ENCODE measurements around the gene STRN4.
"Not testable (repeated sequence)": the region's sequence is repeated elsewhere in the genome, so short reads cannot be mapped to it uniquely, and the experiment has no call there.

STRN4 gene

DNA sequence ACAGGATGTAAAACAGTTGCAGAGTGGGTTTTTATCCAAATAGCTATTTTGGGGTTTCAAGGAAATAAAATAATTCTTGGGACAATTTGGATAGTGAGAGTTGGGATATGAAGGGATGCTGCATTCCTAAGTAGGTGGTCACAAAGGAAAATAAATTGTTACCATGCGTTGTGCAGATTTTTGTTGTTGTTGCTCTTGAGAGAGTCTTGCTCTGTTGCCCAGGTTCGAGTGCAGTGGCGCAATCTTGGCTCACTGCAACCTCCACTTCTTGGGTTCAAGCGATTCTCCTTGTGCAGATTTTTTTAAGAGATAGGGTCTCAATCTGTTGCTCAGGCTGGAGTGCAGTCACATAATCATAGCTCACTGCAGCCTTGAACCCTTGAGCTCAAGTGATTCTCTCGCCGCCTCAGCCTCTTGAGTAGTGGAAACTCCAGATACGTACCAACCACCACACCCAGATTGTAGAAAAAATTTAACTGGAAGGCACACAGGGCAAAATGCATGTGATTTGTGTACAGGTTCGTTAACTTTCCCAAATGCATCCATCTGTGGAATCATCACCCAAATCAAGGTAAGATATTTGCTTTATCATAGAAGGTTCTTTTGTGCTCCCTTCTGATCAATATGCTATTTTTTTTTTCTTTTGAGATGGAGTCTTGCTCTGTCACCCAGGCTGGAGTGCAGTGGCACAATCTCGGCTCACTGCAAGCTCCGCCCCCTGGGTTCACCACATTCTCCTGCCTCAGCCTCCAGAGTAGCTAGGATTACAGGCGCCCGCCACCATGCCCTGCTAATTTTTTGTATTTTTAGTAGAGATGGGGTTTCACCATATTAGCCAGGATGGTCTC, 26.1 kb upstream of the STRN4 start:
- no peak for DNase-seq (ENCODE audit: low read depth in 2 of 2)

DNA sequence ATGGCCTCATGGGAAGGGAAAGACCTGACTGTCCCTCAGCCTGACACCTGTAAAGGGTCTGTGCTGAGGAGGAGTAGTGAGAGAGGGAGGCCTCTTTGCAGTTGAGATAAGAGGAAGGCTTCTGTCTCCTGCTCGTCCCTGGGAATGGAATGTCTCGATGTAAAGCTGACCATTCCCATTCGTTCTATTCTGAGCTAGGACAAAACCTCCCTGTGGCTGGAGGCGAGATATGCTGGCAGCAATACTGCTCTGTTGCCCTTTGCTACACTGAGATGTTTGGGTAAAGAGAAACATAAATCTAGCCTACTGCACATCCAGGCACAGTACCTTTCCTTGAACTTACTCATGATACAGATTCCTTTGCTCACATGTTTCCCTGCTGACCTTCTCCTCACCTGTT, 22.5 kb upstream of the STRN4 start:
- not testable (repeated sequence) for DNase-seq (ENCODE audit: low read depth in 2 of 2)

DNA sequence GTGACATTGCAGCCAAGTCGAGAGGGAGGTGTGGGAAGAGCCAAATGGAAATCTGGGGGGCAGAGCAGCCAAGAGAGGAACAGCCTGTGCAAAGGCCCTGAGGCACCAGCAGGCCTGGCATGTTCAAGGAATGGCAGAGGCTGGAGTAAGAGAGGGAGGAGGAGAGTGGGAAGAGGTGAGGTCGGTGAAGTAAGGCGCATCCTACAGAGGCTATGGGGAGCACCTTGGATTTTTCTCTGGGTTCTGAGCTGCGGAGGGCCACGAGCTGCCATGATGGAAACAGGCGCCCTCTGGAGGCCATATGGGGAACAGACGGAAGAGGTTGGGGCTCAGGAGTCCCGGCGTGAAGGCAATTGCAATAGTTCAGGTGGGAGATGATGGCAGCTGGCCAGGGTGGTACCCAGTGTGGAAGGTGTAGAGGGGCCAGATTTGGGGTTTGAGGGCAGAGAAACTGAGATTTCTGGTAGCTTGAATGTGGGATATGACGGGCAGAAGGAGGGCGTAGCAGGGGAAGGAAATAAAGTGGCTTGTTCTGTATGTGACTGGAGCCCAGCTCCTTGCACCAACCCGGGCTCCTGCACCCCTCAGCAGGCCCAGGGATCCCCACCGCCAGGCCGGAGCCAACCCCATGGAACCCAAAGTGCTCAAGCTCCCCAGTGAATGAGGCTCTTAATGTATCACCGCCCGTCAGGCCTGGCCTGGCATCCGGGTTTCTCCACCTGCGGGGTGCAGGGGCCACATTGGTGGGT, 20.5 kb upstream of the STRN4 start:
- DNase-seq (ENCODE audit: low read depth in 2 of 2): peak in 1 of 2 donors; percentile 43

DNA sequence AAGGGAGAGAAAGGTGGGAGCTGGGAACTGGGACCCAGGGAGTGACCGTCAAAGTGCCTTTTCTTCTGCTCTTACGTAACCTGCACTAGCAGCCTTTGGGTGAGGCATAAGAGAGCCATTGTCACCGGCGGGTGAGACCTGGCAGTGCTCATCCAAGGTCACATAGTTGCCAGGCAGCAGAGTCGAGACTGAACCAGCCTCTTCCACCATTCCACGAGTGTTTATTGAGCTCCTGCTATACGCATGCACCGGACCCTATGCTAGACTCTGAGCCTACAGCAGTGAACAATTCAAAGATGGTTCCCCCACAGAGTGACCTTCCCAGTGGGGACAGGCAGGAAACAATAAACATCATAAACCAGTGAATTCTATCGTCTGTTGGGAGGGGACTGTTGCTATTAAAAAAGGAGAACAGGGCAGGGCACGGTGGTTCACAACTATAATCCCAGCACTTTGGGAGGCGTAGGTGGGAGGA, 18.6 kb upstream of the STRN4 start:
- no peak for DNase-seq (ENCODE audit: low read depth in 2 of 2)

DNA sequence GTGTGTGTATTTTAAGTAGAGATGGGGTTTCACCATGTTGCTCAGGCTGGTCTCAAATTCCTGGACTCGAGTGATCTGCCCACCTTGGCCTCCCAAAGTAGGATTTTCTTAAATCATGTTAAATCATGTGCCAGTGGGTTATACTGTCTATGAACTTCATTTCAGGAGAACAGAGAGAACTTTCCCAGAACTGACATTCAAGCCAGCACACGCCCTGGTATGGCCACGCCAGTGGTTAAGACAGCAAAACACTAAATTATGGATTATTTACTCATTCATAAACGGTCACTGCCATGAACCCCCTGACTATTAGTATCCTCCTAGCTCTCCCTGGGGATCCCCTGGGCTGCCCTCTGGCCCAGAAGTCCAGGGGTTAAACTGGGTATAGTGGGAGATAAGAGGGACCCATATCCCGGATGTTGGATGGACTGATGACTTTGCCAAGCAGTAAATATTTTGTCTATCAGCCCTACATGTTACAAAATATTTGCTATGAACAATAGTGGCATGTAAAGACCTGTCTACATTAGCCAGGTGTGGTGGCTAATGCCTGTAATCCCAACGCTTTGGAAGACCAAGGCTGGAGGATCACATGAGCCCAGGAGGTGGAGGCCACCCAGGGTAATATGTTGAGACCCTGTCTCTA, 16.1 kb upstream of the STRN4 start:
- DNase-seq (ENCODE audit: low read depth in 2 of 2): no peak

DNA sequence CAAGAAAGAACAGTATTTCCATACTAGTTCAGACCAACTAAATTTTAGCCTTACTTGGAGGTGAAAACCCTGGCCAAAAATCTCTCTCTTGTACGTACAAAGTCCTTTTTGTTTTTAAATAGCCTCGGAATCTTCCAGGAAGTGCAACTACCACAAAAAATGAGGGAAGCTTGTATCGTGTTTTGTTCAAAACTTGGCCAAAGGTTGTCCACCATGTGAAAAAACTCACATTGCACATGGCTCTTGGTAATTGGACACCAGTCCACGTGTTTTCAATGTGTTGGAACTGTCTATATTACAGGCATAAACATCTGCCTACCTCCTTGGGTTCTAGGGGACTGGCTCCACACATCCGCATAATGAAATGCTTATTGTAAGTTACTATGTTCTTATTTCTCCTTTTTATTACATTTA, 15.2 kb upstream of the STRN4 start:
- DNase-seq (ENCODE audit: low read depth in 2 of 2): no peak

DNA sequence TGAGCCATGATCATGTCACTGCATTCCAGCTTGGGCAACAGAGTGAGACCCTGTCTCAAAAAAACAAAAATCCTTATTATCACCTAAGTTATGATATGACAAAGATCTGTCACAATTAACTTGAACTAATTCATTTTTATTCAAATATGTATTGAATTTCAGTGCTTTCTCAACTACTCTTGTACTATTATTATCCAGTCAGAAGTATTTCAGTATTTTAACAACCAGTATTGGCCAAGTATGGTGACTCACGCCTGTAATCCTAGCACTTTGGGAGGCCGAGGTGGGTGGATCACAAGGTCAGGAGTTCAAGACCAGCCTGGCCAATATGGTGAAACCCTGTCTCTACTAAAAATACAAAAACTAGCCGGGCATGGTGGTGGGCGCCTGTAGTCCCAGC, 14.6 kb upstream of the STRN4 start:
- not testable (repeated sequence) for DNase-seq (ENCODE audit: low read depth in 2 of 2)

DNA sequence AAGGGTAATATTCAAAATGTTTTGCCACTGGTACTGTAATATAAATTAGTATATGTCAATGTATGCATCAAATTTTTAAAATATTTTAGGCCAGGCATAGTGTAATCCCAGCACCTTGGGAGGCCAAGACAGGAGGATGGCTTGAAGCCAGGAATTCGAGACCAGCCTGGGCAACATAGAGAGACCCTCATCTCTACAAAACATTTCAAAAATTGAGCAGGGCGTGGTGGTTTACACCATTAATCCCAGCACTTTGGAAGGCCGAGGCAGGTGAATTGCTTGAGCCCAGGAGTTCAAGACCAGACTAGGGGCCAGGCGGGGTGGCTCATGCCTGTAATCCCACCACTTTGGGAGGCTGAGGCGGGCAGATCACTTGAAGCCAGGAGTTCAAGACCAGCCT, 14.1 kb upstream of the STRN4 start:
- no peak for DNase-seq (ENCODE audit: low read depth in 2 of 2)

DNA sequence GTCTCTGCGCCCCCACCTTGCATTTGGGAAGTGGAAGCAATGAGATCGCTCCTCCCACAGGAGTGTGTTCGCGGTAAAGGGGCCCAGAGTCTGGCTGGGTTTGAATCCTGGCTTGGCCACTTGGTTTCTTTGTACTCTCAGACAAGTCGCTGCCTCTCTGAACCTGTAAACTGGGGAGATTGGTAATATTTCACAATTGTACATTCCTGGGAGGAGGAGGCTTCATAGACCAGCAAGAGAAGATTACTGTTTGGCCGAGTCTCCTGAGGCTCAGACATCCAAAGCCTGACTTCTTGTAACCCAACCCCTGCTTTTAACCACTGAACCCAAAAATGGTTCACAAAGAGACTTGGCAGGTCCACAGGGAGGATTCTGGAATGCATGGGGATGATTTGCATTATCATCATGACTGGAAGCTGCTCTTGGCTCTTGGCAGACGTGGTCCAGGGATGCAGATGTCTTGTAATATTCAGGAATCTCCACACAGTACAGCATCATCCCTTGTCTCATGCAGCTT, 13.6 kb upstream of the STRN4 start:
- DNase-seq (ENCODE audit: low read depth in 2 of 2): no peak

DNA sequence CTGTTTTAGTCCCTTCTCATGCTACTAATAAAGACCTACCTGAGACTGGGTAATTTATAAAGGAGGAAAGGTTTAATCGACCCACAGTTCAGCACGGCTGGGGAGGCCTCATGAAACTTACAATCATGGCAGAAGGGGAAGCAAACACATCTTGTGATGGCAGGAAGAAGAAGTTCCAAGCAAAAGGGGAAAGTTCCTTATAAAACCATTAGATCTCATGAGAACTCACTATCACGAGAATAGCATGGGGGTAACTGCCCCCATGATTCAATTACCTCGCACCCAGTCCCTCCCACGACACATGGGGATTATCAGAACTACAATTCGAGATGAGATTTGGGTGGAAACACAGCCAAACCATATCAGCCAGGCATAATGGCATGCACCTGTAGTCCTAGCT, 13.0 kb upstream of the STRN4 start:
- DNase-seq (ENCODE audit: low read depth in 2 of 2): no peak

DNA sequence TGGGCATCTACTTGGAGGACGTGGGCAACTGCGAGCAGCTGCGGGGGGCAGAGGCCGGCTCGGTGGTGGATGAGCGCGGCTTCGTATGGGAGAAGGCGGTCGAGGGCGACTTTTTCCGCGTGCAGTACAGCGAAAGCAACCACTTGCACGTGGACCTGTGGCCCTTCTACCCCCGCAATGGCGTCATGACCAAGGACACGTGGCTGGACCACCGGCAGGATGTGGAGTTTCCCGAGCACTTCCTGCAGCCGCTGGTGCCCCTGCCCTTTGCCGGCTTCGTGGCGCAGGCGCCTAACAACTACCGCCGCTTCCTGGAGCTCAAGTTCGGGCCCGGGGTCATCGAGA, 10.3 kb upstream of the STRN4 start:
- no peak for DNase-seq (ENCODE audit: low read depth in 2 of 2)

DNA sequence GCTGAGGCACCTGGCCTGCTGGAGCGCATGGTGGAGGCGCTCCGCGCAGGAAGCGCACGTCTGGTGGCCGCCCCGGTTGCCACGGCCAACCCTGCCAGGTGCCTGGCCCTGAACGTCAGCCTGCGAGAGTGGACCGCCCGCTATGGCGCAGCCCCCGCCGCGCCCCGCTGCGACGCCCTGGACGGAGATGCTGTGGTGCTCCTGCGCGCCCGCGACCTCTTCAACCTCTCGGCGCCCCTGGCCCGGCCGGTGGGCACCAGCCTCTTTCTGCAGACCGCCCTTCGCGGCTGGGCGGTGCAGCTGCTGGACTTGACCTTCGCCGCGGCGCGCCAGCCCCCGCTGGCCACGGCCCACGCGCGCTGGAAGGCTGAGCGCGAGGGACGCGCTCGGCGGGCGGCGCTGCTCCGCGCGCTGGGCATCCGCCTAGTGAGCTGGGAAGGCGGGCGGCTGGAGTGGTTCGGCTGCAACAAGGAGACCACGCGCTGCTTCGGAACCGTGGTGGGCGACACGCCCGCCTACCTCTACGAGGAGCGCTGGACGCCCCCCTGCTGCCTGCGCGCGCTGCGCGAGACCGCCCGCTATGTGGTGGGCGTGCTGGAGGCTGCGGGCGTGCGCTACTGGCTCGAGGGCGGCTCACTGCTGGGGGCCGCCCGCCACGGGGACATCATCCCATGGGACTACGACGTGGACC, 9.7 kb upstream of the STRN4 start:
- DNase-seq (ENCODE audit: low read depth in 2 of 2): no peak

DNA sequence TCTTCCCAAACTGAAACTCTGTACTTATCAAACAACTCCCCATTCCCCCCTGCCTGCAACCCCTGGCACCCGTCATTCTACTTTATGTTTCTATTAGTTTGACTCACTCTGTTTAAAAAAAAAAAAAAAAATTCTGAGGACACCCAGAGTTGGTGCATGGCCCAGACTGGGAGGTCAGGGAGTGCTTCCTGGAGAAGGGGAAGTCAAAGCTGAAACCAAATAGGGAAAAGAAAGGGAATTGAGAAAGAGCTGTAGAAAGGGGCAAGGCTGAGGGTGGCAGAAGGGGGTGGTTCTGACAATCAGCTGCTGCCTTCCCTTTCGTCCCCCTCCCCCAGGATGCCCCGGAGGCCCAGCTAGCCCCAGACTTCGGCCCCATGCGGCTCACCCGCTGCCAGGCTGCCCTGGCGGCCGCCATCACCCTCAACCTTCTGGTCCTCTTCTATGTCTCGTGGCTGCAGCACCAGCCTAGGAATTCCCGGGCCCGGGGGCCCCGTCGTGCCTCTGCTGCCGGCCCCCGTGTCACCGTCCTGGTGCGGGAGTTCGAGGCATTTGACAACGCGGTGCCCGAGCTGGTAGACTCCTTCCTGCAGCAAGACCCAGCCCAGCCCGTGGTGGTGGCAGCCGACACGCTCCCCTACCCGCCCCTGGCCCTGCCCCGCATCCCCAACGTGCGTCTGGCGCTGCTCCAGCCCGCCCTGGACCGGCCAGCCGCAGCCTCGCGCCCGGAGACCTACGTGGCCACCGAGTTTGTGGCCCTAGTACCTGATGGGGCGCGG, 9.0 kb upstream of the STRN4 start:
- no peak for DNase-seq (ENCODE audit: low read depth in 2 of 2)

DNA sequence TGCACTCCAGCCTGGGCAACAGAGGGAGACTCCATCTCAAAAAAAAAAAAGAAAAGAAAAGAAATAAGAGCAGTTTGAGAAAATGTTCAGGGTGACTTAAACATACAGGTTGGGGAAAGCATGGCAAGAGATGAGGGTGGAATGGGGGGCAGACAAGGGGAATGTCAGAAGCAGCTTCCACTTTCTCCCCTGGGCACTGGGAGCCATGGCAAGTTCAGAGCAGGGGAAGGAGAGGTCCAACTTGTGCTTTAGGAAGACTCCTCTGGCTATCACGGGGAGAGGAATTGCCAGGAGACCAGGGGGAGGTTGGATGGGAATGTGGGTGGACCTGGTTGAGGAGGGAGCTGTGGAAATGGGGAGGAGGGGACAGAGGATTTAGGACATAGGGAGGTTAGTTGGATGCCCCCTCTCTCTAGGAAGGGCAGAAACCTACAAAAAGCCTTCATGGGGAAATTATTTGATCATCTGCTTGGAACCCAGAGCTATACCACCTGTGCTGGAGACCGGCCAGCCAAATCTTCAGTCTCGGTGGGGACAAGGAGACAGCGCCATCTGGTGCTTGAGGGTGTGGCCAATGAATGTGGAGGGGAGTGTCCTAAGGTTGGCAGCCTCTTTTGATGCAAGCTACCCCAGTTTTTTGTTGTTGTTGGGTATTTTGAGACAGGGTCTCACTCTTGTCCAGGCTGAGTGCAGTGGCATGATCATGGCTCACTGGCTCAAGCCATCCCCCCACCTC, 7.3 kb upstream of the STRN4 start:
- DNase-seq (ENCODE audit: low read depth in 2 of 2): peak in 1 of 2 donors; percentile 37

DNA sequence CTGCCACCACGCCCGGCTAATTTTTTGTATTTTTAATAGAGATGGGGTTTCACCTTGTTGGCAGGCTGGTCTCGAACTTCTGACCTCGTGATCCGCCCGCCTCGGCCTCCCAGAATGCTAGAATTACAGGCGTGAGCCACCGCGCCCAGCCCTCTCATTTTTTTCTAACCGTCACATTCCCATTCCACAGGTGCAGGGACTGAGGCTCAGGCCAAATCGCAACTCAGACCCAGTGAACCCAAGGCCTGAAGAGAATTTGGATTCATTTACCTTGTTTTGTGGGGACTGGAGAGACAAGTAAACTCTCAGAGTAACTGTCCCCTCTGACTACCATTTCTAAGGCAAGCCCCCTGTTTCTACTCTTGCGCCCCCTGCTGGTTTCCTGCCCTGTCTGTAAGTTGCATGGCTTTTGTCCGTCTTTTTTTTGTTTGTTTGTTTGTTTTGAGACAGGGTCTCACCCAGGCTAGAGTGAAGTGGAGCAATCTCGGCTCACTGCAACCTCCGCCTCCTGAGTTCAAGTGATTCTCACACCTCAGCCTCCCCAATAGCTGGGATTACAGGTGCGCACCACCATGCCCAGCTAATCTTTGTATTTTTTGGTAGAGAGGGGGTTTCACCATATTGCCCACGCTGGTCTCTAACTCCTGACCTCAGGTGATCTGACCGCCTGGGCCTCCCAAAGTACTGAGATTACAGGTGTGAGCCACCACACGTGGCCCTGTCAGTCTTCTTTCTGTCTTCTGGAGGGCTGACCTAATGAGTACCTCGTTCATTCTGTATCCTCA, 2.3 kb upstream of the STRN4 start:
- DNase-seq (ENCODE audit: low read depth in 2 of 2): peak; percentile 50 to 58

DNA sequence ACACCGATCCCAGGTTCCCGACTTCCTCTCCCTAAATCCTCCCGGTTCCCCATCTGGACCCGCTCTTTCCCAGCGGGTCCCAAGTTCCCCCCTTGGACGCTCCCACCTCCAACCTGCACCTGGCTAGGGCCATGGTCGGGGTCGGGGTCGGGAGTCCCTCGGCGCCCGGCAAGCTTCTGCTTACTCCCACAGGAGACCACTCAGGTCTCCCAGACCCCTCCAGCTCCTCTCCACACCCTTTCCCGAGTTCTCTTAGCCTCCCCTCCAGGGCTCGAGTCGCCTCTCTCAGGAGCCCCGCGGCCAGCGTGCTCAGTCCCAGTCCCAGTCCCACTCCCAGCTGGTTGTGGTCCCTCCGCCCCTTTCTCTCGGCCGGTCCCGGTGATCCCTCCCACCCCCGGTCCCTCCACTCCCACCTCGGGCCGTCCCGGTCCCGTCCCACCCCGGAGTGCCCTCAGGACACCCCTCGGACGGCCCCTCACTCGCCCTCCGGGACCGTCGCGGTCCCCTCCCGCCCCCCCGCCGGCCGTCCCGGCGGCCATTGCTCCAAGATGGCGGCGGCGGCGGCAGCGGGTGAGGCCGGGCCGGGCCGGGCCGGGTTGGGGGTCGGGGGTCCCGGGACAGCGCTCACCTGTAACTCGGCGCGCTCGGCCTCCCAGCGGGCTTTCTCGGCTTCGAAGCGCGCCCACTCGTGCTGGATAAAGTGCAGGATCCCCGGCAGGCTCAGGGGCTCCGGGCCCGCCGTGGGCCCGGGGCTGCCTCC, 549 bp downstream of the STRN4 start, which contains the start of gene FKRP:
FKRP (plus strand) TSS at position 537 of the 760 bp plus-strand sequence. CDS start 9,394 bp downstream, outside the sequence.
- peak in 1 of 2 donors; percentile 14 for DNase-seq (ENCODE audit: low read depth in 2 of 2)

DNA sequence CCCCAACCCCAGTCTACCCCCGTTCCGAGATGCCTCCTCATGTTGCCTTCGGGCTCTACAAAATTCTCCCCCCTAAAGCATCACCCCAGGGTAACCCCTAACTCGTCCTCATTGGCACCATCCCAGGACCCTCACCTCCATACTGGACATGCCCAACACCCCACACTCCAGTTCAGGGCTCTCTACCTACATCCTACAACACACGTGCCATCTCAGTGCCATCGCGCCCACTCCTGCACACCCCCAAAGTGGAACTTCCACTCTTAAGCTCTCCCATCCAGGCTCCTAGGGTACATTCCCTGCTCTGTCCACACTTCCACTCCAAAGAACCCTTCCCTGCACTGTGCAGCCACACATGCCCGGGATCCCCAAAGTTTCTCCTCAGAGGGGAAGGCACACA, 1.2 kb downstream of the STRN4 start:
- DNase-seq (ENCODE audit: low read depth in 2 of 2): no peak

DNA sequence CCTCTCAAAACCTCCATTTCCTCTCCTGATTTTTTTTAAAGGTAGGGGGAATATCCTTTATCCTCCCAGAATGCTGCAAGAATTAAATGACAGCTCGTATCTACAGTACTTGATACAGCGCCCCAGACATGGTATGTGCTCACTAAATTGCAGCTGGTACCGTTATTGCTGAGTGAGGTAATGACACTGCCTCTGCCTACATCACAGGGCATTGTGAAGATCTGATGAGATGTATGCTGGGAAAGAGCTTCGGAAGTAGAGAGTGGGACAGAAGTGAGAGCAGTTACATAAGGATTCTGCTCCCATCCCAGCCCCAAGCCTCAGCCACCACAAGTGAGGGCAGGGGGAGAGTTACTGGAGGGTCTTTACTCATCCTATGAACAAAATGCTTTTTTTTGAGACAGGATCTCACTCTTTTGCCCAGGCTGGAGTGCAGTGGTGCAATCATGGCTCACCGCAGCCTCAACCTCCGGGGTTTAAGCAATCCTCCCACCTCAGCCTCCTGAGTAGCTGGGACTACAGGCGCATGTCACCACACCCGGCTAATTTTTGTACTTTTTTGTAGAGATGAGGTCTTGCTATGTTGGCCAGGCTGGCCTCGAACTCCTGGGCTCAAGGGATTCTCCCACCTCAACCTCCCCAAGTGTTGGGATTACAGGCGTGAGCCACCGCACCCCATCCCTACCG, 2.1 kb downstream of the STRN4 start:
- no peak for DNase-seq (ENCODE audit: low read depth in 2 of 2)

Data from stimulated activated CD8-positive, alpha-beta memory T cell treated with anti-CD3 and anti-CD28 coated beads, Interleukin-15, amount 100 ng/mL, for 48 hours (primary cell).